ENCODE measurements around the gene OR6C68. TPM values are rescaled to one million over a fixed set of nuclear protein-coding genes. Genes with fewer than 3 reads are reported as not detected.

The OR6C68 gene
- total and polyA plus RNA-seq, 2 of the 8 experiments (the other 6 are each of a cell fraction or from before 2014, with no cell fraction given): not detected

DNA sequence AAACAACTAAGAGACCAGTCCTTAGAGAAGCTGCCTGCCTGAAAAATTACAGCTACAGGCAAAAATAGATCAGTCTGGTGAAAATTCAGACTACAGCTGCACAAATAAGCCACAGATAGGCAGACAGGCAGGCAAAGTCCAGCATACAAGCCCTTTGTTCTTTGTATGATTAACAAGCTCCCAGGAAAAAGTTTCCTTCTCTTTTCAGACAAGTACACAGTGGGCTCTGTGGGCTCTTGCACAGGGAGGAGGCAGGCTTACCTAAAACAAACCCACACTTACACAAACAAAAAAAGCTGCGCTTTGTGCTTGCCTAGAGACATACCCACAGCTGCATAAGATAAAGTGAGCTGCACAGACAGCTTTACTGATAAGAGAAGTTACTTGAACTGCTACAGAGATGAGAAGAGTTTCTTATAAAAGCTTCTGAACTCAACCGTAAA lies 7.7 kb downstream of the OR6C68 start (continued):
- TF ChIP-seq, protein P1, sequence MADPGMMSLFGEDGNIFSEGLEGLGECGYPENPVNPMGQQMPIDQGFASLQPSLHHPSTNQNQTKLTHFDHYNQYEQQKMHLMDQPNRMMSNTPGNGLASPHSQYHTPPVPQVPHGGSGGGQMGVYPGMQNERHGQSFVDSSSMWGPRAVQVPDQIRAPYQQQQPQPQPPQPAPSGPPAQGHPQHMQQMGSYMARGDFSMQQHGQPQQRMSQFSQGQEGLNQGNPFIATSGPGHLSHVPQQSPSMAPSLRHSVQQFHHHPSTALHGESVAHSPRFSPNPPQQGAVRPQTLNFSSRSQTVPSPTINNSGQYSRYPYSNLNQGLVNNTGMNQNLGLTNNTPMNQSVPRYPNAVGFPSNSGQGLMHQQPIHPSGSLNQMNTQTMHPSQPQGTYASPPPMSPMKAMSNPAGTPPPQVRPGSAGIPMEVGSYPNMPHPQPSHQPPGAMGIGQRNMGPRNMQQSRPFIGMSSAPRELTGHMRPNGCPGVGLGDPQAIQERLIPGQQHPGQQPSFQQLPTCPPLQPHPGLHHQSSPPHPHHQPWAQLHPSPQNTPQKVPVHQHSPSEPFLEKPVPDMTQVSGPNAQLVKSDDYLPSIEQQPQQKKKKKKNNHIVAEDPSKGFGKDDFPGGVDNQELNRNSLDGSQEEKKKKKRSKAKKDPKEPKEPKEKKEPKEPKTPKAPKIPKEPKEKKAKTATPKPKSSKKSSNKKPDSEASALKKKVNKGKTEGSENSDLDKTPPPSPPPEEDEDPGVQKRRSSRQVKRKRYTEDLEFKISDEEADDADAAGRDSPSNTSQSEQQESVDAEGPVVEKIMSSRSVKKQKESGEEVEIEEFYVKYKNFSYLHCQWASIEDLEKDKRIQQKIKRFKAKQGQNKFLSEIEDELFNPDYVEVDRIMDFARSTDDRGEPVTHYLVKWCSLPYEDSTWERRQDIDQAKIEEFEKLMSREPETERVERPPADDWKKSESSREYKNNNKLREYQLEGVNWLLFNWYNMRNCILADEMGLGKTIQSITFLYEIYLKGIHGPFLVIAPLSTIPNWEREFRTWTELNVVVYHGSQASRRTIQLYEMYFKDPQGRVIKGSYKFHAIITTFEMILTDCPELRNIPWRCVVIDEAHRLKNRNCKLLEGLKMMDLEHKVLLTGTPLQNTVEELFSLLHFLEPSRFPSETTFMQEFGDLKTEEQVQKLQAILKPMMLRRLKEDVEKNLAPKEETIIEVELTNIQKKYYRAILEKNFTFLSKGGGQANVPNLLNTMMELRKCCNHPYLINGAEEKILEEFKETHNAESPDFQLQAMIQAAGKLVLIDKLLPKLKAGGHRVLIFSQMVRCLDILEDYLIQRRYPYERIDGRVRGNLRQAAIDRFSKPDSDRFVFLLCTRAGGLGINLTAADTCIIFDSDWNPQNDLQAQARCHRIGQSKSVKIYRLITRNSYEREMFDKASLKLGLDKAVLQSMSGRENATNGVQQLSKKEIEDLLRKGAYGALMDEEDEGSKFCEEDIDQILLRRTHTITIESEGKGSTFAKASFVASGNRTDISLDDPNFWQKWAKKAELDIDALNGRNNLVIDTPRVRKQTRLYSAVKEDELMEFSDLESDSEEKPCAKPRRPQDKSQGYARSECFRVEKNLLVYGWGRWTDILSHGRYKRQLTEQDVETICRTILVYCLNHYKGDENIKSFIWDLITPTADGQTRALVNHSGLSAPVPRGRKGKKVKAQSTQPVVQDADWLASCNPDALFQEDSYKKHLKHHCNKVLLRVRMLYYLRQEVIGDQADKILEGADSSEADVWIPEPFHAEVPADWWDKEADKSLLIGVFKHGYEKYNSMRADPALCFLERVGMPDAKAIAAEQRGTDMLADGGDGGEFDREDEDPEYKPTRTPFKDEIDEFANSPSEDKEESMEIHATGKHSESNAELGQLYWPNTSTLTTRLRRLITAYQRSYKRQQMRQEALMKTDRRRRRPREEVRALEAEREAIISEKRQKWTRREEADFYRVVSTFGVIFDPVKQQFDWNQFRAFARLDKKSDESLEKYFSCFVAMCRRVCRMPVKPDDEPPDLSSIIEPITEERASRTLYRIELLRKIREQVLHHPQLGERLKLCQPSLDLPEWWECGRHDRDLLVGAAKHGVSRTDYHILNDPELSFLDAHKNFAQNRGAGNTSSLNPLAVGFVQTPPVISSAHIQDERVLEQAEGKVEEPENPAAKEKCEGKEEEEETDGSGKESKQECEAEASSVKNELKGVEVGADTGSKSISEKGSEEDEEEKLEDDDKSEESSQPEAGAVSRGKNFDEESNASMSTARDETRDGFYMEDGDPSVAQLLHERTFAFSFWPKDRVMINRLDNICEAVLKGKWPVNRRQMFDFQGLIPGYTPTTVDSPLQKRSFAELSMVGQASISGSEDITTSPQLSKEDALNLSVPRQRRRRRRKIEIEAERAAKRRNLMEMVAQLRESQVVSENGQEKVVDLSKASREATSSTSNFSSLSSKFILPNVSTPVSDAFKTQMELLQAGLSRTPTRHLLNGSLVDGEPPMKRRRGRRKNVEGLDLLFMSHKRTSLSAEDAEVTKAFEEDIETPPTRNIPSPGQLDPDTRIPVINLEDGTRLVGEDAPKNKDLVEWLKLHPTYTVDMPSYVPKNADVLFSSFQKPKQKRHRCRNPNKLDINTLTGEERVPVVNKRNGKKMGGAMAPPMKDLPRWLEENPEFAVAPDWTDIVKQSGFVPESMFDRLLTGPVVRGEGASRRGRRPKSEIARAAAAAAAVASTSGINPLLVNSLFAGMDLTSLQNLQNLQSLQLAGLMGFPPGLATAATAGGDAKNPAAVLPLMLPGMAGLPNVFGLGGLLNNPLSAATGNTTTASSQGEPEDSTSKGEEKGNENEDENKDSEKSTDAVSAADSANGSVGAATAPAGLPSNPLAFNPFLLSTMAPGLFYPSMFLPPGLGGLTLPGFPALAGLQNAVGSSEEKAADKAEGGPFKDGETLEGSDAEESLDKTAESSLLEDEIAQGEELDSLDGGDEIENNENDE (IDR thresholded peaks at IDR 0.05; ENCODE audit: insufficient replicate concordance, low read length): no peak
- TF ChIP-seq, protein P2, sequence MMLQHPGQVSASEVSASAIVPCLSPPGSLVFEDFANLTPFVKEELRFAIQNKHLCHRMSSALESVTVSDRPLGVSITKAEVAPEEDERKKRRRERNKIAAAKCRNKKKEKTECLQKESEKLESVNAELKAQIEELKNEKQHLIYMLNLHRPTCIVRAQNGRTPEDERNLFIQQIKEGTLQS (IDR thresholded peaks at IDR 0.05; ENCODE audit: insufficient read depth, low read depth, low read length): no peak
- TF ChIP-seq RAD21 (IDR thresholded peaks at IDR 0.05 in 1 of 2, conservative IDR thresholded peaks at IDR 0.05 in 1 of 2; ENCODE audit: low read depth in 2 of 2, low read length in 2 of 2): no peak
- no peak for TF ChIP-seq SP2 (IDR thresholded peaks at IDR 0.05; ENCODE audit: low read length)
- no peak for TF ChIP-seq TBP (IDR thresholded peaks at IDR 0.05; ENCODE audit: low read depth, low read length)
- no peak for TF ChIP-seq EP300 (IDR thresholded peaks at IDR 0.05; ENCODE audit: borderline replicate concordance in 1 of 2, low read depth in 2 of 2, low read length in 2 of 2)
- no peak for TF ChIP-seq NRF1 (IDR thresholded peaks at IDR 0.05; ENCODE audit: low read depth, low read length)
- no peak for TF ChIP-seq ASH2L (IDR thresholded peaks at IDR 0.05; ENCODE audit: low read length)
- TF ChIP-seq CREB1 (IDR thresholded peaks at IDR 0.05): no peak
- TF ChIP-seq FOSL1 (IDR thresholded peaks at IDR 0.05; ENCODE audit: insufficient read depth, low read depth, low read length): no peak
- TF ChIP-seq SRF (IDR thresholded peaks at IDR 0.05; ENCODE audit: low read depth, low read length): no peak

All from H1 (cell line).